Osteoblast (primary cell): ENCODE measurements around the gene GNG13. TPM values are rescaled to one million over a fixed set of nuclear protein-coding genes. Genes with fewer than 3 reads are reported as not detected.

Experiments
- DNase-seq: peaks from one replicate; pipeline ENCODE4 v3.0.0; 2011; ENCODE audit warnings: low spot score, mixed read lengths; ENCODE audit not compliant: insufficient read length; ENCODE audit errors: missing footprints
- H2AFZ ChIP-seq: 2 replicates; pipeline ENCODE4 v1.6.0; 2011; ENCODE audit warnings: mild to moderate bottlenecking, low read length
- H3K27ac ChIP-seq: 2 replicates; pipeline ENCODE4 v1.5.1; 2011; ENCODE audit warnings: mild to moderate bottlenecking, low read depth, low read length, moderate library complexity
- H3K27me3 ChIP-seq: 2 replicates; pipeline ENCODE4 v1.6.0; 2012; ENCODE audit warnings: mild to moderate bottlenecking, control low read depth, inconsistent platforms, low read length, moderate library complexity; ENCODE audit not compliant: insufficient read depth
- H3K36me3 ChIP-seq: 2 replicates; pipeline ENCODE4 v1.5.1; 2011; ENCODE audit warnings: mild to moderate bottlenecking, low read length, control low read depth, moderate library complexity; ENCODE audit not compliant: insufficient read depth
- H3K4me1 ChIP-seq: 2 replicates; pipeline ENCODE4 v1.5.1; 2011; ENCODE audit warnings: mild to moderate bottlenecking, low read length, control low read depth, moderate library complexity; ENCODE audit not compliant: insufficient read depth
- H3K4me2 ChIP-seq: 2 replicates; pipeline ENCODE4 v1.6.0; 2011; ENCODE audit warnings: mild to moderate bottlenecking, low read length; ENCODE audit not compliant: insufficient read depth
- H3K4me3 ChIP-seq: fragments of 200-600 bp; sonication (generic); 3 replicates; pipeline ENCODE4 v1.5.1; 2012; ENCODE audit warnings: mild to moderate bottlenecking, low read length, inconsistent platforms; ENCODE audit not compliant: insufficient read depth
- H3K79me2 ChIP-seq: 2 replicates; pipeline ENCODE4 v1.6.0; 2012; ENCODE audit warnings: mild to moderate bottlenecking, low read length, control low read depth, inconsistent platforms; ENCODE audit not compliant: insufficient read depth
- H3K9me3 ChIP-seq: 2 replicates; pipeline ENCODE4 v1.5.1; 2011; ENCODE audit warnings: low read depth, low read length, control low read depth
- H4K20me1 ChIP-seq: 2 replicates; pipeline ENCODE4 v1.6.0; 2012; ENCODE audit warnings: mild to moderate bottlenecking, low read length, control low read depth; ENCODE audit not compliant: insufficient read depth
- CTCF ChIP-seq: IDR thresholded peaks from 2 replicates; pipeline ENCODE4 v1.5.1; 2011; ENCODE audit warnings: mild to moderate bottlenecking, low read depth, low read length, moderate library complexity; ENCODE audit errors: extremely low read depth
- total RNA-seq: library from RNA; depleted of rRNA; stranded (reverse); fragments of >200 nt; gene quantifications from 2 replicates; pipeline ENCODE4 v1.2.3, GENCODE V29; 2012

Gene GNG13
- total RNA-seq, 1 donor = not detected

GRCh38 chr16:790086-790485 is 10.4 kb downstream of the GNG13 start:
- peaks cover 26% of the 10 kb centered on the region for H4K20me1 ChIP-seq
- no peaks in the 10 kb centered on the region for H3K27me3 ChIP-seq
- H3K4me3 ChIP-seq = no peak overlapping the region
- DNase-seq = no peak
- H3K36me3 ChIP-seq = peaks cover 10% of the 10 kb centered on the region
- H3K4me2 ChIP-seq = no peak overlapping the region
- H2AFZ ChIP-seq = no peak overlapping the region
- H3K4me1 ChIP-seq = peaks cover 17% of the 10 kb centered on the region
- no peak for TF ChIP-seq CTCF
- H3K9me3 ChIP-seq = no peaks in the 10 kb centered on the region
- peaks cover 30% of the 10 kb centered on the region for H3K79me2 ChIP-seq
- no peak overlapping the region for H3K27ac ChIP-seq

- Histone ChIP-seq H3K4me3 (peak overlapping the region; percentile 83), H4K20me1 (peaks cover 27% of the 10 kb centered on the region), H3K27ac (no peak overlapping the region), H3K4me2 (peak overlapping the region; percentile 85), H3K4me1 (peaks cover 17% of the 10 kb centered on the region), H3K79me2 (peaks cover 30% of the 10 kb centered on the region), H2AFZ (no peak overlapping the region), H3K36me3 (peaks cover 10% of the 10 kb centered on the region), H3K27me3 (no peaks in the 10 kb centered on the region), H3K9me3 (no peaks in the 10 kb centered on the region)
- DNase-seq = no peak
- no peak for TF ChIP-seq CTCF
Observed at GRCh38 chr16:789191-789850, 11.2 kb downstream of the GNG13 start.

GRCh38 chr16:788399-789126 is 12.0 kb downstream of the GNG13 start, which contains the start of gene CHTF18:
CHTF18 (plus strand) TSS chr16:788620; CDS start chr16:788685, 65 bp downstream.
- Histone ChIP-seq H3K27me3 (no peaks in the 10 kb centered on the region), H4K20me1 (peaks cover 27% of the 10 kb centered on the region), H3K27ac (peak within 1 kb of the TSS; percentile 41), H3K4me2 (peak within 1 kb of the TSS; percentile 91), H3K9me3 (no peaks in the 10 kb centered on the region), H3K4me3 (peak within 1 kb of the TSS; percentile 93), H2AFZ (peak within 1 kb of the TSS; percentile 81), H3K36me3 (peaks cover 10% of the 10 kb centered on the region), H3K79me2 (peaks cover 30% of the 10 kb centered on the region), H3K4me1 (peaks cover 17% of the 10 kb centered on the region)
- TF ChIP-seq CTCF = no peak
- DNase-seq = peak; percentile 100

GRCh38 chr16:787978-788398 is 12.5 kb downstream of the GNG13 start, which contains the start of gene RPUSD1:
RPUSD1 (minus strand) TSS chr16:788381; CDS start chr16:787737, 644 bp downstream.
- peak within 1 kb of the TSS; percentile 93 for H3K4me3 ChIP-seq
- peaks cover 10% of the 10 kb centered on the region for H3K36me3 ChIP-seq
- peaks cover 27% of the 10 kb centered on the region for H4K20me1 ChIP-seq
- peak within 1 kb of the TSS; percentile 91 for H3K4me2 ChIP-seq
- H2AFZ ChIP-seq = peak within 1 kb of the TSS; percentile 81
- DNase-seq = peak; percentile 95
- no peaks in the 10 kb centered on the region for H3K27me3 ChIP-seq
- H3K9me3 ChIP-seq = no peaks in the 10 kb centered on the region
- peak within 1 kb of the TSS; percentile 41 for H3K27ac ChIP-seq
- H3K79me2 ChIP-seq = peaks cover 30% of the 10 kb centered on the region
- peaks cover 17% of the 10 kb centered on the region for H3K4me1 ChIP-seq
- TF ChIP-seq CTCF = no peak
